ENCODE measurements around the gene DIDO1. TPM values are rescaled to one million over a fixed set of nuclear protein-coding genes. Genes with fewer than 3 reads are reported as not detected.

Gene DIDO1
- polyA plus RNA-seq, 1 of the 3 experiments (the other 2 are of a cell fraction): 14.7 TPM

GRCh38 chr20:62929051-62929538 is 2.8 kb upstream of the DIDO1 start:
- Histone ChIP-seq H3K27me3 (ENCODE audit: insufficient read depth) (no peaks in the 10 kb centered on the region), H3K9me2 (no peaks in the 10 kb centered on the region), H3K4me2 (no peak overlapping the region), H3K27ac (ENCODE audit: low read depth in 2 of 2, low read length in 1 of 2) (no peak overlapping the region), H3K4me1 (ENCODE audit: control insufficient read depth in 1 of 2, insufficient read depth in 2 of 2, low read depth in 1 of 2, low read length in 1 of 2) (peaks cover 1 to 19% of the 10 kb centered on the region in 2 experiments; a peak in 2 of 4 replicates), H3K36me3 (replicated peaks in 1 of 2; ENCODE audit: control insufficient read depth in 1 of 2, insufficient read depth in 2 of 2, low read length in 1 of 2) (peaks cover 7% of the 10 kb centered on the region in 2 experiments), H3F3A (replicated peaks; ENCODE audit: insufficient read depth) (peaks cover 26% of the 10 kb centered on the region), H3K4me3 (ENCODE audit: low read depth in 2 of 2, low read length in 1 of 2) (no peak overlapping the region), H3K79me2 (ENCODE audit: insufficient read depth) (peaks cover 97% of the 10 kb centered on the region), H3K9me3 (no peaks in the 10 kb centered on the region), H3K9ac (no peak overlapping the region), H2AFZ (ENCODE audit: low read depth) (no peak overlapping the region), H4K20me1 (ENCODE audit: insufficient read depth) (peaks cover 59% of the 10 kb centered on the region)
- TF ChIP-seq TEAD4 (IDR thresholded peaks at IDR 0.05; ENCODE audit: borderline replicate concordance, insufficient read depth) (no peak), PBX3 (IDR thresholded peaks at IDR 0.05) (no peak), NRF1 (IDR thresholded peaks at IDR 0.05; ENCODE audit: low read depth, low read length) (no peak), RXRA (IDR thresholded peaks at IDR 0.05; ENCODE audit: borderline replicate concordance, low read depth) (no peak), JUND (IDR thresholded peaks at IDR 0.05) (no peak), SMC3 (IDR thresholded peaks at IDR 0.05; ENCODE audit: low read depth, low read length) (no peak)
- ChIA-PET POLR2A (no interaction called here), CTCF (interaction anchor here (6.7 kb wide), 1 partner anchor 7 kb away, joined by 50 read pairs; the partner anchor contains the start of gene GID8)
- DNase-seq: no peak
- WGBS (ENCODE audit: low lambda C conversion rate): 91% methylated on average over 39 of the region's 44 CpGs

DNA sequence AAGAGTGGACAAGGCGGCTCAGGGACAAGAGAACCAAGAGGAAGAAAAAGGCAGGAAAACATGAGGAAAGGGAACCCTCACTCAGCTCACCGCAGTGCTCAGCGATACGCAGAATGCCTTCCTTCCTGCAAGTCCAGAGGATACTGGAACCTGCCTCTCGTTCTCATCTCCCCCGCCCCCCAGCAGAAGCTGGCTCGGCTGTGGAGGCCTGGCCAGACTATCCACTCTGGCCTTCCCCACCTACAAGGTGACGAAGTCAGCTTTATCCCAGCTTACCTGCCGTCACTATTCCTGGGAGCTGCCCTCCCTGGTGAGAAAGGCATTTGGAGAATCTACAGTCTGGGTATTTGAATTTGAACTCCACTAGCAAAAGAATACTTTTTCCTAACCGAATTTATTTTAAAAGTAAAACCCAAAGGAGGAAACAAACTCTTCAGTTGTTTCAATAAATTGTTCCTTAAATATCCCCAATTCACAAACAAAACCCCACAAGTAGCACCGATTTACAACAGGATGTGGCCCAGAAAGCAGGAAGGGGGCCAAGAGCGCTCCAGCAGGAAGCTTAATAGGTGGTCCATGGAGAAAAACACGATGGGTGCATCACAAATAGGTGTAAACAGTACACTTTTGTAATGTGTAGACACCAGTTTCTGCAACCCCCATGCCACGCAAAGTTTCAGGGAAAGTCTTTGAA is 2.1 kb upstream of the DIDO1 start:
- CTCF ChIA-PET: interaction anchor here (0.7 to 6.7 kb wide), 3 partner anchors 8 to 106 kb away, joined by 3 to 50 read pairs (median 3); partner anchors contain the start of gene GID8
- no peaks in the 10 kb centered on the region for H3K27me3 ChIP-seq (ENCODE audit: insufficient read depth)
- peaks cover 26% of the 10 kb centered on the region for H3F3A ChIP-seq (replicated peaks; ENCODE audit: insufficient read depth)
- H3K36me3 ChIP-seq (replicated peaks in 1 of 2; ENCODE audit: control insufficient read depth in 1 of 2, insufficient read depth in 2 of 2, low read length in 1 of 2): peaks cover 7% of the 10 kb centered on the region in 2 experiments
- H3K4me3 ChIP-seq (ENCODE audit: low read depth in 2 of 2, low read length in 1 of 2): no peak overlapping the region
- peaks cover 8 to 21% of the 10 kb centered on the region in 2 experiments; a peak in 2 of 4 replicates for H3K4me1 ChIP-seq (ENCODE audit: control insufficient read depth in 1 of 2, insufficient read depth in 2 of 2, low read depth in 1 of 2, low read length in 1 of 2)
- no peaks in the 10 kb centered on the region for H3K9me3 ChIP-seq
- no peak overlapping the region for H3K9ac ChIP-seq
- POLR2A ChIA-PET: interaction anchor here (2.1 kb wide), 1 partner anchor 9 kb away, joined by 8 read pairs; the partner anchor contains the start of gene GID8
- no peak overlapping the region for H2AFZ ChIP-seq (ENCODE audit: low read depth)
- H3K9me2 ChIP-seq: no peaks in the 10 kb centered on the region
- TF ChIP-seq SMC3 (IDR thresholded peaks at IDR 0.05; ENCODE audit: low read depth, low read length) (no peak), RXRA (IDR thresholded peaks at IDR 0.05; ENCODE audit: borderline replicate concordance, low read depth) (no peak), EP300 (IDR thresholded peaks at IDR 0.05; ENCODE audit: borderline replicate concordance in 1 of 2, low read depth in 1 of 2, low read length in 1 of 2) (no peak), POLR2AphosphoS5 (IDR thresholded peaks at IDR 0.05; ENCODE audit: low read depth, low read length) (no peak), SIN3A (IDR thresholded peaks at IDR 0.05; ENCODE audit: borderline replicate concordance, low read depth, low read length) (no peak), MXI1 (IDR thresholded peaks at IDR 0.05; ENCODE audit: low read depth, low read length) (no peak), NRF1 (IDR thresholded peaks at IDR 0.05; ENCODE audit: low read depth, low read length) (no peak), FOXM1 (IDR thresholded peaks at IDR 0.05; ENCODE audit: low read depth) (no peak), TCF12 (IDR thresholded peaks at IDR 0.05) (no peak)
- TF ChIP-seq, protein P1, sequence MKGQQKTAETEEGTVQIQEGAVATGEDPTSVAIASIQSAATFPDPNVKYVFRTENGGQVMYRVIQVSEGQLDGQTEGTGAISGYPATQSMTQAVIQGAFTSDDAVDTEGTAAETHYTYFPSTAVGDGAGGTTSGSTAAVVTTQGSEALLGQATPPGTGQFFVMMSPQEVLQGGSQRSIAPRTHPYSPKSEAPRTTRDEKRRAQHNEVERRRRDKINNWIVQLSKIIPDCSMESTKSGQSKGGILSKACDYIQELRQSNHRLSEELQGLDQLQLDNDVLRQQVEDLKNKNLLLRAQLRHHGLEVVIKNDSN (IDR thresholded peaks at IDR 0.05; ENCODE audit: borderline replicate concordance, low read depth): no peak
- H4K20me1 ChIP-seq (ENCODE audit: insufficient read depth): peaks cover 59% of the 10 kb centered on the region
- no peak for DNase-seq
- 91% methylated on average over 13 of the region's 14 CpGs for WGBS (ENCODE audit: low lambda C conversion rate)
- no peak overlapping the region for H3K4me2 ChIP-seq
- H3K79me2 ChIP-seq (ENCODE audit: insufficient read depth): peaks cover 97% of the 10 kb centered on the region
- no peak overlapping the region for H3K27ac ChIP-seq (ENCODE audit: low read depth in 2 of 2, low read length in 1 of 2)
